Measurements from ENCODE around the gene MTAP. TPM values are rescaled to one million over a fixed set of nuclear protein-coding genes. Genes with fewer than 3 reads are reported as not detected.
A peak's percentile ranks its signal among the peaks of the same experiment; 100 is the strongest.

MTAP gene
- total and polyA plus RNA-seq, 7 donors, result 4.3 to 16.6 (median 14.8) TPM

- intact Hi-C loops (cut with DNase I), result no loop called here
- 70 to 81% (median 73%) methylated on average over 2 of the region's 2 CpGs for WGBS, 3 donors
- TF ChIP-seq CTCF (IDR thresholded peaks at IDR 0.05), result no peak
- Histone ChIP-seq H3K27ac (no peak overlapping the region), H3K27me3 (ENCODE audit: insufficient read depth in 3 of 3, low read length in 2 of 3) (peaks cover 0 to 4% (median 2%) of the 10 kb centered on the region in 3 donors), H3K9me3 (no peaks in the 10 kb centered on the region), H3K4me1 (no peaks in the 10 kb centered on the region), H3K4me3 (no peak overlapping the region), H3K36me3 (ENCODE audit: insufficient read depth in 1 of 2, low read depth in 1 of 2) (no peaks in the 10 kb centered on the region)
- DNase-seq, result no peak
- ATAC-seq, result no peak
Observed at GRCh38 chr9:21781656-21782055, 20.8 kb upstream of the MTAP start.

- 71 to 75% (median 71%) methylated on average over 2 of the region's 2 CpGs for WGBS, 3 donors
- DNase-seq, result no peak
- Histone ChIP-seq H3K27ac (no peak overlapping the region), H3K4me1 (no peaks in the 10 kb centered on the region), H3K9me3 (no peaks in the 10 kb centered on the region), H3K36me3 (ENCODE audit: insufficient read depth in 1 of 2, low read depth in 1 of 2) (no peaks in the 10 kb centered on the region), H3K27me3 (ENCODE audit: insufficient read depth in 3 of 3, low read length in 2 of 3) (peaks cover 0 to 5% (median 0%) of the 10 kb centered on the region in 3 donors), H3K4me3 (no peak overlapping the region)
- intact Hi-C loops (cut with DNase I), result no loop called here
- no peak for ATAC-seq
- no peak for TF ChIP-seq CTCF (IDR thresholded peaks at IDR 0.05)
Observed at GRCh38 chr9:21782205-21782604, 20.2 kb upstream of the MTAP start.

GRCh38 chr9:21788752-21789151, 13.7 kb upstream of the MTAP start:
- intact Hi-C loops (cut with DNase I), result loop anchor here in 1 of 2 donors (2.0 to 5.0 kb wide), 2 partner anchors 80 to 316 kb away; no protein-coding TSS in a partner anchor
- 68 to 69% (median 68%) methylated on average over 6 of the region's 6 CpGs for WGBS, 3 donors
- no peaks in the 10 kb centered on the region for H3K36me3 ChIP-seq (ENCODE audit: insufficient read depth in 1 of 2, low read depth in 1 of 2)
- ATAC-seq (no peak), DNase-seq (no peak)
- TF ChIP-seq CTCF (IDR thresholded peaks at IDR 0.05), result no peak
- no peak overlapping the region for H3K4me3 ChIP-seq
- H3K27ac ChIP-seq, result no peak overlapping the region
- no peaks in the 10 kb centered on the region for H3K9me3 ChIP-seq
- no peaks in the 10 kb centered on the region for H3K4me1 ChIP-seq
- peaks cover 0 to 7% (median 5%) of the 10 kb centered on the region in 3 donors for H3K27me3 ChIP-seq (ENCODE audit: insufficient read depth in 3 of 3, low read length in 2 of 3)

GRCh38 chr9:21789541-21790037, 12.8 kb upstream of the MTAP start:
- DNase-seq, result no peak
- peak overlapping the region; percentile 28 for H3K4me3 ChIP-seq
- intact Hi-C loops (cut with DNase I), result loop anchor here (2.0 to 10.0 kb wide), 6 partner anchors 81 to 552 kb away; partner anchors contain the start of gene KLHL9 (in 1 of the 2)
- no peaks in the 10 kb centered on the region for H3K9me3 ChIP-seq
- peaks cover 0 to 11% (median 7%) of the 10 kb centered on the region in 3 donors for H3K27me3 ChIP-seq (ENCODE audit: insufficient read depth in 3 of 3, low read length in 2 of 3)
- no peaks in the 10 kb centered on the region for H3K36me3 ChIP-seq (ENCODE audit: insufficient read depth in 1 of 2, low read depth in 1 of 2)
- H3K4me1 ChIP-seq, result no peaks in the 10 kb centered on the region
- WGBS, 3 donors, result 0% methylated on average over 2 of the region's 2 CpGs
- ATAC-seq, result peak; percentile 71 to 95 (median 88)
- H3K27ac ChIP-seq, result no peak overlapping the region
- TF ChIP-seq CTCF (IDR thresholded peaks at IDR 0.05), result peak; percentile 81

- intact Hi-C loops (cut with DNase I), result loop anchor here in 1 of 2 donors (10.0 kb wide), 2 partner anchors 331 to 461 kb away; partner anchors contain the start of gene KLHL9
- 63 to 68% (median 63%) methylated on average over 2 of the region's 2 CpGs for WGBS, 3 donors
- no peak for TF ChIP-seq CTCF (IDR thresholded peaks at IDR 0.05)
- DNase-seq, result no peak
- peaks cover 0 to 14% (median 4%) of the 10 kb centered on the region in 3 donors for H3K27me3 ChIP-seq (ENCODE audit: insufficient read depth in 3 of 3, low read length in 2 of 3)
- H3K36me3 ChIP-seq (ENCODE audit: insufficient read depth in 1 of 2, low read depth in 1 of 2), result no peaks in the 10 kb centered on the region
- no peak for ATAC-seq
- H3K27ac ChIP-seq, result no peak overlapping the region
- no peaks in the 10 kb centered on the region for H3K9me3 ChIP-seq
- no peaks in the 10 kb centered on the region for H3K4me1 ChIP-seq
- H3K4me3 ChIP-seq, result no peak overlapping the region
Observed at GRCh38 chr9:21795483-21795882, 7.0 kb upstream of the MTAP start.
